Measurements from ENCODE around the gene ATP5F1E.
A peak's percentile ranks its signal among the peaks of the same experiment; 100 is the strongest.

Gene ATP5F1E

GRCh38 chr20:59032023-59032712 lies at the start of gene ATP5F1E:
TSS of gene ATP5F1E (minus strand) at chr20:59032335. CDS start at chr20:59032251, 84 bp downstream.
- DNase-seq (ENCODE audit: low read depth) = peak; percentile 90

GRCh38 chr20:59081036-59081435 lies 48.9 kb upstream of the ATP5F1E start:
- no peak for DNase-seq (ENCODE audit: low read depth)

GRCh38 chr20:59078231-59078630 lies 46.1 kb upstream of the ATP5F1E start:
- no peak for DNase-seq (ENCODE audit: low read depth)

- no peak for DNase-seq (ENCODE audit: low read depth)
Observed at GRCh38 chr20:59077705-59078104, 45.6 kb upstream of the ATP5F1E start.

GRCh38 chr20:59075934-59076508 lies 43.9 kb upstream of the ATP5F1E start:
- DNase-seq (ENCODE audit: low read depth) = no peak

GRCh38 chr20:59074456-59074855 lies 42.3 kb upstream of the ATP5F1E start:
- no peak for DNase-seq (ENCODE audit: low read depth)

GRCh38 chr20:59073582-59073981 lies 41.4 kb upstream of the ATP5F1E start:
- no peak for DNase-seq (ENCODE audit: low read depth)

- no peak for DNase-seq (ENCODE audit: low read depth)
Observed at GRCh38 chr20:59071216-59071615, 39.1 kb upstream of the ATP5F1E start.

GRCh38 chr20:59069026-59069425 lies 36.9 kb upstream of the ATP5F1E start:
- DNase-seq (ENCODE audit: low read depth) = no peak

GRCh38 chr20:59068534-59068933 lies 36.4 kb upstream of the ATP5F1E start:
- no peak for DNase-seq (ENCODE audit: low read depth)

GRCh38 chr20:59064214-59064722 lies 32.1 kb upstream of the ATP5F1E start:
- no peak for DNase-seq (ENCODE audit: low read depth)

- DNase-seq (ENCODE audit: low read depth) = no peak
Observed at GRCh38 chr20:59063358-59064213, 31.5 kb upstream of the ATP5F1E start.

GRCh38 chr20:59062081-59062480 lies 29.9 kb upstream of the ATP5F1E start:
- no peak for DNase-seq (ENCODE audit: low read depth)

- DNase-seq (ENCODE audit: low read depth) = no peak
Observed at GRCh38 chr20:59055302-59055701, 23.2 kb upstream of the ATP5F1E start.

GRCh38 chr20:59051666-59052185 lies 19.6 kb upstream of the ATP5F1E start:
- no peak for DNase-seq (ENCODE audit: low read depth)

- no peak for DNase-seq (ENCODE audit: low read depth)
Observed at GRCh38 chr20:59050437-59050836, 18.3 kb upstream of the ATP5F1E start.

- no peak for DNase-seq (ENCODE audit: low read depth)
Observed at GRCh38 chr20:59048681-59049030, 16.5 kb upstream of the ATP5F1E start.

- DNase-seq (ENCODE audit: low read depth) = no peak
Observed at GRCh38 chr20:59047938-59048680, 16.0 kb upstream of the ATP5F1E start.

GRCh38 chr20:59046862-59047261 lies 14.7 kb upstream of the ATP5F1E start:
- DNase-seq (ENCODE audit: low read depth) = no peak

GRCh38 chr20:59044796-59045195 lies 12.7 kb upstream of the ATP5F1E start:
- no peak for DNase-seq (ENCODE audit: low read depth)

- no peak for DNase-seq (ENCODE audit: low read depth)
Observed at GRCh38 chr20:59044295-59044694, 12.2 kb upstream of the ATP5F1E start.

GRCh38 chr20:59043698-59044097 lies 11.6 kb upstream of the ATP5F1E start:
- DNase-seq (ENCODE audit: low read depth) = no peak

All from stimulated activated CD8-positive, alpha-beta memory T cell treated with anti-CD3 and anti-CD28 coated beads, Interleukin-7, amount 100 ng/mL, for 24 hours (primary cell).